Astrocyte of the spinal cord (primary cell): ENCODE data around the gene HGF.

Experiments used
- DNase-seq: peaks from one replicate; pipeline ENCODE4 v3.0.0; 2011; ENCODE audit warnings: low read depth, low spot score
- H3K4me3 ChIP-seq: 2 replicates; pipeline ENCODE4 v1.5.1; 2011; ENCODE audit warnings: low read depth, mild to moderate bottlenecking, low read length, moderate library complexity
- in situ Hi-C: cut with HindIII; loops from 2 replicates; pipeline ENCODE4 v1.10.0; 2017; ENCODE audit warnings: low sequenced_read_pairs
- TF ChIP-seq, protein P1 (sequence below): IDR thresholded peaks from 2 replicates; pipeline ENCODE4 v1.5.1; 2012; ENCODE audit warnings: low read depth, mild to moderate bottlenecking, low read length, inconsistent platforms

The HGF gene

DNA sequence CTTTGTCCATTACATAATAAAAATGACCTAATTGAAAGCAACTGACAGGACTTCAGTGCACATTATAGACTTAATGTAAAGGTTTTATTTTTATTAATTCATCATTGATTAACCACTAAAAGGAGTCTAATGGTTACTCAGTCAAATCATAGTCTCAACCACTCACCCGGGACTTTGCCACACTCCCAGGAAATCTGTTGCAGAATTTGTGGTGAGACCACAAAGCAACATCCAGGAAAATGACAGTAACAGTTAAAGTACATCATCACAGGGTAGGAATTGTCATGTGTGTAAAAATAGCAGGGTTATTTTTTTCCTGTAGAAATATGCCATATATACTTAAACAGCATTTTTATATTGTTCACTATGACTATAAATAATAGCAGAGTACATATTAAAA, 6.3 kb upstream of the HGF start:
- DNase-seq: peak; percentile 13
- in situ Hi-C loops: no loop called here
- H3K4me3 ChIP-seq: no peak overlapping the region
- TF ChIP-seq, protein P1, sequence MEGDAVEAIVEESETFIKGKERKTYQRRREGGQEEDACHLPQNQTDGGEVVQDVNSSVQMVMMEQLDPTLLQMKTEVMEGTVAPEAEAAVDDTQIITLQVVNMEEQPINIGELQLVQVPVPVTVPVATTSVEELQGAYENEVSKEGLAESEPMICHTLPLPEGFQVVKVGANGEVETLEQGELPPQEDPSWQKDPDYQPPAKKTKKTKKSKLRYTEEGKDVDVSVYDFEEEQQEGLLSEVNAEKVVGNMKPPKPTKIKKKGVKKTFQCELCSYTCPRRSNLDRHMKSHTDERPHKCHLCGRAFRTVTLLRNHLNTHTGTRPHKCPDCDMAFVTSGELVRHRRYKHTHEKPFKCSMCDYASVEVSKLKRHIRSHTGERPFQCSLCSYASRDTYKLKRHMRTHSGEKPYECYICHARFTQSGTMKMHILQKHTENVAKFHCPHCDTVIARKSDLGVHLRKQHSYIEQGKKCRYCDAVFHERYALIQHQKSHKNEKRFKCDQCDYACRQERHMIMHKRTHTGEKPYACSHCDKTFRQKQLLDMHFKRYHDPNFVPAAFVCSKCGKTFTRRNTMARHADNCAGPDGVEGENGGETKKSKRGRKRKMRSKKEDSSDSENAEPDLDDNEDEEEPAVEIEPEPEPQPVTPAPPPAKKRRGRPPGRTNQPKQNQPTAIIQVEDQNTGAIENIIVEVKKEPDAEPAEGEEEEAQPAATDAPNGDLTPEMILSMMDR: no peak

DNA sequence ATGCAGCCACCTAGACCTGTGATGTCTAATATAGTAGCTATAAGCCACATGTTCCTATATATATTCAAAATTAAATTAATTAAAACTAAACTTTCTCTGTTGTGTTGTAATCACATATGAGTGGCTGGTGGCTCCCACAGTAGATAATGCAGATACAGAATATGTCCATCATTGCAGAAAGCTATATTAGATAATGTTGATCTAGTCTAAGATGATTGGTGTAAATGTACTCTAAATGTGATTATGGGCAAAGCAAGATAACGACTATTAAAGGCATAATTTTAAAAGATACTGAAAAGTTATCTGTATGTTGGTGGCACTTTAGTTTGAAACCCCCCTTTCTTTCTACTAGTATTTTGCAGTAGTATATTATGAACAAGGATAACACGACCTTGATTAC, 5.7 kb upstream of the HGF start:
- DNase-seq: no peak
- H3K4me3 ChIP-seq: no peak overlapping the region
- TF ChIP-seq, protein P1: no peak
- in situ Hi-C loops: no loop called here

DNA sequence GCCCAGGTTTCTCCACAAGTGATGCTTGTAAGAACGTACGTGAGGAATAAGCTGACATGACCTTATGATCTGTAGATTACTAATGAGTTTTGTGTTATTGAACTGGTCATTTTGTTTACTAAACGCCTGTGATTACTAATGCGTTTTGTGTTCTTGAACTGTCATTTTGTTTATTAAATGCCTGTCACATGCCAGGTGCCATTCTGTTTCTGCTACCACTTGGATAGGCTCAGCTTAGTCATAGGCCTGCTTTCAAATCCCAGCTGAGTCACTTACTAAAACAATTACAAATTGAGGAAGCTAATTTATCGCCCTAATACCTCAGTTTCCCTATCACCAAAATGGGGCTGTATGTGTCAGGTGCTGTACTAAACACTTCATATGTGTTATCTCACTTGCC, 4.7 kb upstream of the HGF start:
- no peak for DNase-seq
- TF ChIP-seq, protein P1: no peak
- H3K4me3 ChIP-seq: no peak overlapping the region
- in situ Hi-C loops: no loop called here

DNA sequence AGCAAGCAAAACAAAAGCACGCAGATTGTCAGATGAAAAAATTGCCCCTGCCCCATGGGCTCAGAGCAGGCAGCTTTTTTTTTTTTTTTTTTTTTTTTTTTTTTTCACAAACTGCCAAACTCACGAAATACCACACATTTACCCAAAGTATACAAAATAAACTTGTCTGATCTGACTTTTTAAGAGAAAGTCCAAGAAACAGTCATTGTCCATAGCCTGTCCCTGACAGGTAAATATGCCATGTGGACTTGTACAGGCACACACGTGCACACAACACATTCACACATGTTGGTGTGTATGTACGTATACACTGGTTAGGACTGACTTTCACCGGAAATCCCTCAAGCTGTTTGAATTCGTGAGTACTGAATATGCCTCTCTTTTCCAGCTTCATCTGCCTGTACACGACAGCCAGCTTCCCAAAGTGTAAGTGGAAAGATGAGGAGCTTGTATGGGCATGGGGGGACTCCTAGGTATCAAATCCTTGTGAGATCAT, 929 bp upstream of the HGF start:
- in situ Hi-C loops: no loop called here
- no peak for DNase-seq
- H3K4me3 ChIP-seq: no peak overlapping the region
- TF ChIP-seq, protein P1: no peak

DNA sequence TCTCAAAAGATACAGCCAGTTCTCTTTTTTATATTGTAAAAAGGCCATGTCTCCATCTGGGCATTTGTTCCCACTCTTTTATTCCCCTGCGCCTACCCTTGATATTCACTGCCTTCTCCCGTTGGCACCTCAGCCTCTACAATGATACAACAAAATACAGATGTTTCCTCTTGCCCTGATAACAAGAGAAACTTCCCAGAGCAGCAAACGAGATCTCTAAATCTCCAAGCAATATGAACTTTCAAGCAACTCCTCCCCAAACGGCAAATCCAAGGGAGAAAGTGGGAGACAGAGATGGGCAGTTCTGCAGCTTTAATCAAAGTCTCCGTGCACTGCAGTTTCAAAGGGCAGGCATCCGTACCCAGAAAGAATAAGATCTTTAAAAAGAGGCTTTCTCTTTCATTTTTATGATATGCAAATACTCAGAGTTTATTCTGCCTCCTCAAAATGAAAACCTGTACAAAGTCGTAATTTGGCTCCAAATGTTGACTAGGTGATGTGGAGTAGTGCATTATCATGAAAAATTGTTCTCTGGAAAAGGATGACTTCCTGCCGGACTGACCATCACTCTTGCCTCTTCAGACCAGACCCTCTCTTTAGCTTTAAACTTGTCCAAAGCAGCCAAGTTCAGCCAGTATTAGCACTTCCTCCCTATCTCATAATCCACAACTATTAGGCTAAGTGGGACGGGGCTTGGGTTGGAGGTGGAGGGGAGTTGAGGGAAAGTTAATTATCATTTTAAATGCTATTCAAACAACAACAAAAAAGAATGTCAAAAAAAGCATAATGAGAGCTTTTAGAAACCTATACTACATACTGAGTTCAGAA, 682 bp downstream of the HGF start:
- no peak overlapping the region for H3K4me3 ChIP-seq
- TF ChIP-seq, protein P1: no peak
- in situ Hi-C loops: no loop called here
- DNase-seq: no peak

DNA sequence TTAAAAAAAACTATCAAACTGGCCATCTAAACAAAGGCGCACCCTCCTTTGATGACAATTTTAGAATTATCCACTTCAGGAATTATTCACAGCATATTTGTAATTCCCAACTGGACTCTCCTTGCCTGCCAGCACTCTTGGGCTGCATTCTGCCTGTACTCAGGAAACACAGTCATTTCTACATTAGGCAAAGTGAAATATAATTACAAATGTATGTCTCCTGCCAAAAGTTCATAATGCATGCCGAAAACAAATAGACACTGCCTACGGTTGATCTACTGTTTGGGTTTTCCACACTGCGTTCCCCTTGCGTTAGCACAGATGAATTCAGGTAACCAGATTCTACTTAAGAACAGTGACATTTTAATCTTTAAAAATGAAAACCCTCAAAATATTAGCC, 1.9 kb downstream of the HGF start:
- H3K4me3 ChIP-seq: no peak overlapping the region
- in situ Hi-C loops: no loop called here
- TF ChIP-seq, protein P1: no peak
- no peak for DNase-seq
